WTC11 (cell line): ENCODE results near the gene ANK2. TPM values are rescaled to one million over a fixed set of nuclear protein-coding genes. Genes with fewer than 3 reads are reported as not detected.

Source experiments
- ATAC-seq: fragments of 200-7000 bp; cut with Tn5 transposase; 2 replicates; pipeline ENCODE4 v1.10.0; 2021; ENCODE audit warnings: mild to moderate bottlenecking, moderate library complexity
- CTCF ChIA-PET: fragments of 300-600 bp; sonication (Branson Sonifier 250); formaldehyde crosslinking; loops from one replicate; lab custom pipeline; 2021; ENCODE audit warnings: antibody characterized with exemption; lab: Charles Lee
- POLR2A ChIA-PET: fragments of 350-600 bp; sonication (Branson Sonifier 250); formaldehyde crosslinking; loops from one replicate; lab custom pipeline; 2021; ENCODE audit warnings: antibody characterized with exemption; lab: Charles Lee
- DNase-seq: peaks from one replicate; pipeline ENCODE4 v3.0.0; 2021; ENCODE audit warnings: low spot score
- H3K27ac Mint-ChIP-seq: 2 replicates; pipeline ENCODE4 v1.8.0; 2021; ENCODE audit warnings: mixed read lengths
- H3K27me3 Mint-ChIP-seq: 2 replicates; pipeline ENCODE4 v1.8.0; 2021; ENCODE audit warnings: low read depth, mild to moderate bottlenecking, moderate library complexity, mixed read lengths
- H3K36me3 Mint-ChIP-seq: 2 replicates; pipeline ENCODE4 v1.8.0; 2021; ENCODE audit warnings: mixed read lengths
- H3K4me1 Mint-ChIP-seq: 2 replicates; pipeline ENCODE4 v1.8.0; 2022; ENCODE audit warnings: mixed read lengths
- H3K4me3 Mint-ChIP-seq: 2 replicates; pipeline ENCODE4 v1.8.0; 2021; ENCODE audit warnings: mild to moderate bottlenecking, moderate library complexity, mixed read lengths
- H3K9me3 Mint-ChIP-seq: 2 replicates; pipeline ENCODE4 v1.8.0; 2021; ENCODE audit warnings: mixed read lengths
- AFF4 ChIP-seq: sonication (generic); formaldehyde crosslinking; IDR thresholded peaks from 2 replicates; pipeline ENCODE4 v1.8.1; 2023; ENCODE audit warnings: mild to moderate bottlenecking, missing genetic modification reagents, borderline replicate concordance
- ATF2 ChIP-seq: sonication (generic); formaldehyde crosslinking; IDR thresholded peaks from 2 replicates; pipeline ENCODE4 v1.8.1; 2022; ENCODE audit warnings: low read depth, missing genetic modification reagents, borderline replicate concordance
- ATF6 ChIP-seq: sonication (generic); formaldehyde crosslinking; IDR thresholded peaks from 2 replicates; pipeline ENCODE4 v1.8.1; 2023; ENCODE audit warnings: mild to moderate bottlenecking, missing genetic modification reagents
- CREB1 ChIP-seq: sonication (generic); formaldehyde crosslinking; IDR thresholded peaks from 2 replicates; pipeline ENCODE4 v1.8.0; 2023; ENCODE audit warnings: mild to moderate bottlenecking, missing genetic modification reagents
- GABPB1 ChIP-seq: sonication (generic); formaldehyde crosslinking; IDR thresholded peaks from 2 replicates; pipeline ENCODE4 v1.8.1; 2023; ENCODE audit warnings: mild to moderate bottlenecking, missing genetic modification reagents
- GRHL2 ChIP-seq: fragments of 250-450 bp; sonication (Bioruptor Pico); IDR thresholded peaks from 2 replicates; pipeline ENCODE4 v1.8.0; 2022; ENCODE audit warnings: mild to moderate bottlenecking, moderate library complexity; ENCODE audit not compliant: insufficient replicate concordance, severe bottlenecking
- HMGXB4 ChIP-seq: sonication (generic); formaldehyde crosslinking; IDR thresholded peaks from 2 replicates; pipeline ENCODE4 v1.8.1; 2023; ENCODE audit warnings: mild to moderate bottlenecking, moderate library complexity, missing genetic modification reagents
- IRF1 ChIP-seq: sonication (generic); formaldehyde crosslinking; IDR thresholded peaks from 2 replicates; pipeline ENCODE4 v1.8.0; 2023; ENCODE audit warnings: missing genetic modification reagents
- MLX ChIP-seq: sonication (generic); formaldehyde crosslinking; IDR thresholded peaks from 2 replicates; pipeline ENCODE4 v1.8.1; 2023; ENCODE audit warnings: mild to moderate bottlenecking, missing genetic modification reagents, moderate library complexity
- NFYB ChIP-seq: sonication (generic); formaldehyde crosslinking; conservative IDR thresholded peaks from 2 replicates; pipeline ENCODE4 v1.8.0; 2022; ENCODE audit warnings: low read depth, missing genetic modification reagents
- NR2C2 ChIP-seq: sonication (generic); formaldehyde crosslinking; IDR thresholded peaks from 2 replicates; pipeline ENCODE4 v1.8.0; 2022; ENCODE audit warnings: mild to moderate bottlenecking, missing genetic modification reagents
- SP1 ChIP-seq: sonication (generic); formaldehyde crosslinking; conservative IDR thresholded peaks from 2 replicates; pipeline ENCODE4 v1.8.1; 2022; ENCODE audit warnings: missing genetic modification reagents
- TEAD1 ChIP-seq: sonication (generic); formaldehyde crosslinking; IDR thresholded peaks from 2 replicates; pipeline ENCODE4 v1.8.0; 2022; ENCODE audit warnings: mild to moderate bottlenecking, missing genetic modification reagents
- TP53 ChIP-seq: sonication (generic); formaldehyde crosslinking; IDR thresholded peaks from 2 replicates; pipeline ENCODE4 v1.8.1; 2023; ENCODE audit warnings: mild to moderate bottlenecking, missing genetic modification reagents
- USF1 ChIP-seq: sonication (generic); formaldehyde crosslinking; IDR thresholded peaks from 2 replicates; pipeline ENCODE4 v1.8.0; 2022; ENCODE audit warnings: mild to moderate bottlenecking, missing genetic modification reagents
- ZBTB43 ChIP-seq: sonication (generic); formaldehyde crosslinking; IDR thresholded peaks from 2 replicates; pipeline ENCODE4 v1.8.1; 2023; ENCODE audit warnings: mild to moderate bottlenecking, missing genetic modification reagents
- ZNF396 ChIP-seq: fragments of 250-450 bp; sonication (Bioruptor Pico); IDR thresholded peaks from 2 replicates; pipeline ENCODE4 v1.8.0; 2021; ENCODE audit warnings: mild to moderate bottlenecking, moderate library complexity, borderline replicate concordance
- ZNF671 ChIP-seq: fragments of 250-450 bp; sonication (Bioruptor Pico); IDR thresholded peaks from 2 replicates; pipeline ENCODE4 v1.8.0; 2021; ENCODE audit warnings: mild to moderate bottlenecking
- total RNA-seq: library from RNA; stranded (reverse); gene quantifications from 3 replicates; pipeline ENCODE4 v1.2.3, GENCODE V29; 2021

Gene ANK2
- total RNA-seq, 1 experiment from 2014 or later: 27.9 TPM

- ChIA-PET POLR2A (no interaction called here), CTCF (interaction anchor here (0.8 kb wide), 1 partner anchor 12 kb away, joined by 3 read pairs; no protein-coding TSS in a partner anchor)
- peak; percentile 28 for ATAC-seq
These were observed 99.5 kb downstream of the ANK2 start for GRCh38 chr4:113148925-113149324.

GRCh38 chr4:113153529-113154101, 104.2 kb downstream of the ANK2 start:
- H3K27me3 Mint-ChIP-seq: no peaks in the 10 kb centered on the region
- CTCF ChIA-PET: interaction anchor here (0.6 to 1.0 kb wide), 4 partner anchors 9 to 95 kb away, joined by 3 read pairs; no protein-coding TSS in a partner anchor
- H3K4me1 Mint-ChIP-seq: peaks cover 9% of the 10 kb centered on the region
- POLR2A ChIA-PET: no interaction called here
- H3K4me3 Mint-ChIP-seq: no peak overlapping the region
- H3K27ac Mint-ChIP-seq: no peak overlapping the region
- DNase-seq: no peak
- ATAC-seq: peak; percentile 63
- peaks cover 4% of the 10 kb centered on the region; the same call in 1 of the 2 replicates for H3K9me3 Mint-ChIP-seq
- H3K36me3 Mint-ChIP-seq: peaks cover 7% of the 10 kb centered on the region
- TF ChIP-seq CREB1 (CRISPR knock-in tag) (no peak), ZBTB43 (no peak), ATF6 (CRISPR knock-in tag) (no peak), NFYB (CRISPR knock-in tag) (no peak), GABPB1 (CRISPR knock-in tag) (no peak), MLX (CRISPR knock-in tag) (no peak), ZNF396 (CRISPR knock-in tag) (no peak), ATF2 (CRISPR knock-in tag) (no peak), ZNF671 (CRISPR knock-in tag) (no peak), AFF4 (CRISPR knock-in tag) (no peak), TEAD1 (CRISPR knock-in tag) (no peak), GRHL2 (CRISPR knock-in tag) (no peak)

More at GRCh38 chr4:113148925-113149324, 99.5 kb downstream of the ANK2 start:
- Mint-ChIP-seq H3K4me1 (peaks cover 46% of the 10 kb centered on the region), H3K36me3 (peaks cover 7% of the 10 kb centered on the region), H3K27ac (peak overlapping the region; percentile 55), H3K9me3 (peaks cover 4% of the 10 kb centered on the region; the same call in 1 of the 2 replicates), H3K27me3 (no peaks in the 10 kb centered on the region), H3K4me3 (no peak overlapping the region)
- TF ChIP-seq USF1 (CRISPR knock-in tag): no peak
- TF ChIP-seq HMGXB4 (CRISPR knock-in tag): no peak
- TF ChIP-seq IRF1 (CRISPR knock-in tag): no peak
- TF ChIP-seq NR2C2 (CRISPR knock-in tag): no peak
- TF ChIP-seq GRHL2 (CRISPR knock-in tag): no peak
- TF ChIP-seq SP1 (CRISPR knock-in tag): no peak
- no peak for TF ChIP-seq TP53 (CRISPR knock-in tag)
- no peak for DNase-seq
